HG03139 (cell line): ENCODE results near the gene PGAM2.
A peak's percentile ranks its signal among the peaks of the same experiment; 100 is the strongest.

Experiments used
- ATAC-seq: cut with Tn5 transposase; IDR thresholded peaks from one replicate; pipeline ENCODE4 v1.9.1; 2021; ENCODE audit not compliant: unreplicated experiment

The PGAM2 gene

DNA sequence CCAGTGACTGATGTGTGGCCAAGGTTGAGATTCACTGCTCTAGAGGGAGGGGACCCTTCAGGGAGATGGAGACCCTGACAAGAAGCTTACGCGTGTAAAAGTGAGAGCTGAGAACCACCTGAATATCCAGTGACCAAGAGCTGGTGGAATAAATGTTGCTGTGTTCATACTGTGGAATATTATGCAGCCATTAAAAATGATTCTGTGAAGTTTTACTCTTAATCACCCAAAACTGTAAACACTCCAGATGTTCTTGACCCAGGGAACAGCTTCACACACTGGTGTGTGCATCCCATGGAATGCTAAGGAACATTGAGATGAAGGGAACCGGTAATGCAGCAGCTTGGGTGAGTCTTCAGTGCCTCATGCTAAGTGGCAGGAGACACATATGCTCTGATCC lies 21.3 kb upstream of the PGAM2 start:
- no peak for ATAC-seq

DNA sequence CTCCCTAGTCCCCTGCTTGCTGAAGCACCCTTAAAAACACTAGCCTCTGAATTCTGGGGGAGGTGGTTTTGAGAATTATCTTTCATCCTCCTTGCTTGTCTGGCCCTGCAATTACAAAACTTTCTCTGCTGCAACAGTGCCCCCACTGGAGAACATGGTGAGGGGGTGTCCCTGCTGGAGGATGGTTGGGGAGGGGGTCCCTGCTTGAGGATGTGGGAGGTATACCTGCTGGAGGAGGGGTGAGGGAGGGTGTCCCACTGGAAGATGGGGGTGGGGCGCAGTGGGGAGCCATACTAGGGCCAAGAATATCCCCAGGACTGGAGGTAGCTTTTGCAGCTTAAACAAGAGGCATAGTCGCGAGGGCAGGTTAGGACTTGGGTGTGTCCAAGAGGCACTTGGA lies 20.2 kb upstream of the PGAM2 start:
- no peak for ATAC-seq

DNA sequence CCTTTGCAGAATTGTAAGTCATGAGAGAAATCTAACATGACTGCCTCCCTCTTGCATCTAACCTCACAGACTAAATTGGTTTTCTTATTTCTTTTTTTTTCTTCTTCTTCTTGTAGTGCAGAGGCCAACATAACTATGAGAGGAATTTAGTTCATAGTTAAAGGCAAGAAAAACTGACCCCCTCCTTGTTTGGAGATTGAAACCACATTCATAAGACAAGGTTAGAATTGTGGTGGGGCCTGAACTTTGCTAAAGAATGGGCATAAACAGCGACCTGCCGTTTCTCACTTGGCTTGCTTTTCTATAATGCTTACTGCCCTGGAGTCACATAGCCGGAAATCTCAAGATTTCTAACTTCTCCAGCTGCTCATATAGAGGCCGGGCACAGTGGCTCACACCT lies 19.3 kb upstream of the PGAM2 start:
- no peak for ATAC-seq

DNA sequence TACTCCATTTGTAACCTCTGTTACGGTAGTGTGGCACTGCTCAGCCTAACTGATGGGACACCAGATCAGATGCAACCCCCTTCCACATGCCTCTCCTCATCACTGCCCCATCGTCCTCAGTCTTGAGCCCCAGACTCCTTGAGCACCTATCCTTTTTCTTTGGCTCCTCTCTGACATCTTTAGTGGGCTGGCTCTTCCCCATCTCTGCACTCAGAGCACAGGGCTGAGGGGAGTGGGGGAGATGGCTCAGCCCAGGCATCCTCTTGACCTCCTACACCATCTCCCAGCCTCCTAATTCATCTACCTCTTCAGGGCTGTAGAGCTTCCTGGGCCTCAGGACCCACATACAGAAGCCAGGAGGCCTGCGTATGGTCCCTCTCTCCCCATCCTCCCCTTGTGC lies 18.4 kb upstream of the PGAM2 start:
- ATAC-seq = no peak

DNA sequence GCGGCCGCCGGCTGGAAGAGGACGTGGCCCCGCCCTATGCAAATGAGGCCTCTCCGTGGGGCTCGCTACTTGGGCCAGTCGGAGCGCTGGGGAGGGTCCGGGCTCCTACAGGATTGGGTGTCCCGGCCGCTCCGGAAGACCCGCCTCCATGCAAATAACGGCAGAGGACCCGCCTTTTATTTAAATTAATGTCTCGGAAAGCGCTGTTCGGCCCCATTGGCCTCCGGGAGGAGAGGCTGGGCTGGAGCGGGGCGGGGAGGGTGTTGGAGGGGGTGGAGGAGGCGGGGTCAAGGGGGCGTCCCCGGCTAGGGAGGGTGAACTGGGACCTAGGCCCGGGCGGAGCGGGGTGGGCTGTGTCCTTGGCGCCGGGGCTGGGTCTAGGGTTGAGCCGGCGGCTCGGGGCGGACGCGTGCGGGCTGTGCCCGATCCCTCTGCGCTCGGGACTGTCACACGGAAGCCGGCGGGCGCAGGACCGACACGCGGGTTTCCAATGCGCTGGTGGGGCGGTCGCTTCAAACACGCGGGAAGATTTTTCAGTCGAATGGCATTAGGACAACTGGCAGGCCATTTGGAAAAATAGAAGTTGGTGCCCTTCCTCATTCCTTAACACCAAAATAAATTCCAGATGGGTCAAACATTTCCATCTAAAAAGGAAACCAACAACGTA lies 17.3 kb upstream of the PGAM2 start:
- peak; percentile 87 for ATAC-seq

DNA sequence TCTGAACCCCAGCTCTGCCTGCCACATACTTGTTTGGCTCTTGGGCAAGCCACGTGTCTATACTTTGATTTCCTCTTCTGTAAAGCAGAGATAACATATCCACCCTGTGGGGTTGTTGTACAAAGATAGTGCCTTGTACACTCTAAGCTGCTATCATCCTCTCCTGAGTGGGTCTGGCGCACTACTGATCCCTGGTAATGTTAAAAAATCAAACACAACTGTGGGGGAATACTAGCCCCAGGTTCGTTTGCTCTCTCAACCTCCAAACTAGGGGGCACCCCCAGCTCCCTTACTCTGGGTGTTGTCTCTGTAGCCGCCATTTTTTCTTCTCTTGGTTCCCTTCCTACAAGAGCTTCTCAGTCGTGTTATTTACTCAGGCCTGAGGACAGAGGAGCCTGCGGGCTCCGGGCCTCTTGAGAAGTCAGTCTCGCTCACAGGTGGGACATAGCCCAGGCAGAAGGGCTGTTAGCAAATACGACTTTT lies 15.9 kb upstream of the PGAM2 start:
- ATAC-seq = no peak

DNA sequence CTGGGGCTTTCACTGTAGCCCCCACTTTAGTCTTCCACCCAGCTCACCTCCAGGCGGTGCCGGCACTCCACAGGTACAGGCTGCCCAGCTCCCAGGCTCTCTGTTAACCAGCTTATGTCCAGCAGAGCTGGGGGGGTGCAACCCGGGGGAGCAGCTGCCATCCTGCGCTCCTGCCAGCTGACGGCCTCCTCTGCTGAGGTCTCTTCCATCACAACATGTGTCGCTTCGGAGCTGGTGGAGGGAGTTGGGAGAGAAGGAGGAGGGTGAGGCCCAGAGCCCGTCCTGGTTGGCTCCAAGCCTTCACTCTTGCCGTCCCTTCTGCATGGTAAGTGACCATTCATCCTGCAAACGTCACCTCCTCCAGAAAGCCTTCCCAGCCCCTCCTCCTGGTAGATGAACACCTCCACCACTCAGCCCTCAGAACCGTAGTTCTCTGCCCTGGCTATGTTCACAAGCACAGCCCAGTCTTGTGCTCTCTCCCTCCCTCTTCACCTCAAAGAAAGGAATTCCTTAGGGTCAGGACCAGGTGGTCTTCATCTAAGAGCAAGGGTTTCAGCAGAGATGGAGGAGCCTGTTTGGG lies 15.4 kb upstream of the PGAM2 start:
- ATAC-seq = no peak

DNA sequence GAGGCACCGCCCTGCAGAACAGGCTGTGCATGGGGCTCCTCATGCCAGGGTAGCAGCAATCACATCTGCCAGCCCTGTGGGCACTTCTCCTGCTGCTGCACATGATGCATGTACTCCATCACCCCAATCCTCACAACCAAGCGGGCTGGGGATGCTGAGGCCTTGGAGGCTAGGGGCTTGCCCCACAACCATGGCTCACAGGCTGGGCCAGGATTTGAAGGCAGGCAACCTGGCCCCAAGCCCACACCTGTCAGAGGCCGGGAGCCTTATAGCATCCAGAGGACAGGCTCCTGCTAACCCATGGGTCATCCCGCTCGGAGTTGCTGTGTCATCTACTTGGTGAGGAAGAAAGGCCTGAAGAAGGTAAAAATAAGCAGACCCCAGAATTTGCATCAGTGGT lies 14.8 kb upstream of the PGAM2 start:
- no peak for ATAC-seq

DNA sequence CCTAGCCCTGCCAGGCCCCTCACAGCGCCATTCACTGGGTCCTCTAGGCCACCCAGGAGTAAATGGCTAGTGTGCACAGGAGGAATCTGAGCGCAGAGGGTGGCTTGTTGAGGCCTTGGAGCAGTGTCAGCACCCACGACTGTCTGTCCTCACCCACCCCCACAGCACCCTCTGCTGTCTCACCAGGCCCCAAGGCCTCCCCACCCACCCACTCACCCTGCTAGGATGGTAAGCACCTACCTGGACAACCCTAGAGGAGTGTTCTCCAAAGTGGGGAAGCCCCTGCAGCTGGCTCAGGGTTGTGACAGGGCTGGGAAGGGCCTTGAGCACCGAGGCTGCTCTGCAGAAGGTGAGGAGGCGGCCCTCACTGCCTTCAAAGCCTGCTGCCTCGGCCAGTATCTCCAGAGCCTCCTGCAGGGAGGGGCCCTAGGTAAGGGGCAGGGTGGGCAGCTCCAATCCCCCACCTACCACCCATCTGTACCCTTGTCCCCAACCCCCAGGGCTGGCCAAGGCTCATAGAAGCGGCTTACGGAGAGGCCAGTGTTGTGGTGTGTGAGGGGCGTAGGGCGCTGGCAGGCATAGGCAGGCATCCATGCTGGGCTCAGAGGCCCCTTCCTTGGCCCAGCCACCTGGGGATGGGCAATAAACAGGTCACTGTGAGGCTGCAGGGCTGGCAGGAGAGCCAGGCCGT lies 14.1 kb upstream of the PGAM2 start:
- no peak for ATAC-seq

DNA sequence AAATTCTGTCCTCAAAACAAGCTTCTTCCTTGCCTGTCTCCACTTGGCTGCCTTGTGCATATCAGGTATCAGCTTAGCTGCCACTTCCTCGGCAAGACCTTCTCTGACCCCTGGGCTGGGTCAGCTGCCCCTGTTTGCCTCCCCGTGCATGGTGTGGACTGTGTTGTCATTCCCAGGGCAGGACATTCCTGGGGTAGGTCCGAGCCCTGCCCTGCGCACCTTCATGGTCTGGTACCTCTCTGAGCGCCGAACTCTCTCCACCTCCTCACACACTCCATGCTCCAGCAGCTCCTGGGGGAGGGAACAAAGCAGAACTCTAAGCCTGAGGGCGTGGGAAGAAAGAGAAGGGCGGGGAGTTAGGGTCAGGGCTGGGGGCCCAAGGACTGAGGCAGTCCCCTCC lies 13.2 kb upstream of the PGAM2 start:
- ATAC-seq = no peak

DNA sequence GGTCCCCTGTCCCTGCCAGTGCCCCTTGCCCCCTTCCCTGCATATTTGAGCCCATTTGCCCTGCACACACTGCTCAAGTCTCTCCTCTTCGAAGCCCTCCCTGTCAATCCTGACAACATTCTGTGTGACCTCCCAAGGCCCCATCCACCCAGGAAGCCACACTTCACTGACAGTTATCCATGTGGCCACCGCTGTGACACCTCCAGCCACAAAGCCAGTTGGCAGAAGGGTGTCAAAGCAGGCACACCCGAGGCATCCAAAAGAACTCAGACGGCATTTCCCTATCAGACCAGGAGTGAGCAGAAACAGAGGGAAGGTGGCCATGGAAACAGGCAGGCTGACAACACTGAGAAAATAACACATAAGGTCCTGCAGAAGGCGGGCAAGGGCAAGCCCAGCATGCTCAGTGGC lies 12.3 kb upstream of the PGAM2 start:
- ATAC-seq = no peak

DNA sequence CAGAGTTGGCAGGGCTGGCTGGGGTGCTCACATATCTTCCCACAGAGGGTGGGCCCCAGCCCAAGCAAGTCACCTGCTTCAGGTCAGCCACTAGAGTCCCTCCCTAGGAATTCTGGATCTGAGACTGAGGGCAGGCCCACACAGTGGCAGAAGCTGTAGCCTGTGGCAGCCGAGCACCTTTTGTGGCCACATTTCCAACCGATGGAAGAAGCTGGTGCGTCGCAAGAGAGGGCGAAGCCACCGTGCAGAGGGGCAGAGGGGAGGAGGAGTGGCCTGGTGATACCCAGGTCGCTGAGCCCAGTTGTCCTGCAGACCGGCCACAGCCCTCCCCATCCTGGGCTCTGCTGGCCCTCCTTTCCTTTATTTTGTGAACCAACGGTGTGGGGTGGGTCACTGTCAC lies 11.7 kb upstream of the PGAM2 start:
- ATAC-seq = no peak

DNA sequence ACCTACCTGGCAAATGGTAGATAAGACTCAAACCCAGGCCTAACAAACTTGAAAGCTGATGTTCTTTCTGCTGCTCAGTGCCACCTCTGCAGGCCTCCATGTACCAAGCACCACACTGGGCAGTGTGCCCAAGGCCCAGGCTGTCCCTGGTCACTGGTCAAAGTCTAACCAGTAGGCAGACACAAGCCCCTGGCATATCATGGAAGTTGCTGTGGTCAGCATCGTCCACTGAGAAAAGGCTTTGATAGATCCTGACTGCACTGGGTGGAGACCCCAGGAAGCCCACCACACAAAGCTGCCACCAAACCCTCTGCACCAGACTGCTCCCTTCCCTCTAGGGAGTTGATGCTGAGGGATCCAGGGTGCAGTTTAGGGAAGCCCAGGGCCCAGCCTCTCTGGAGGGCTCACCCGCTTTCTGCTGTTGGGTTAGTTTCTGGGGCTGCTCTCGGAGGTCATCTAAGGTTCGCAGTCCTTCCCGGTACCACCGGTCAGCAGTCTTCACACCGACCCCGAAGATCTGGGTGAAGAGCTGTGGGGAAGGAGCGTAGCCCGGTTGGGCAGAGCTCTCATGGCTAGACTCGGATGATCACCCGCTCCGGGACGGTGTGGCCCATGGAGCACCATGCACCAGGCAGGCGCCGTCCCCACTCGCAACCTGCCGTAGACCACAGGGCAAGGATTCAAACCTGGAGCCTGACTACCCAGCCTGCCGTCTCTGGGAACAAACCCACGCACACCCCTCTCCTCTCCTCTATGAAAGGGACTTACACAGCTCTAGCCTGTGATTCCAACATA lies 10.9 kb upstream of the PGAM2 start:
- ATAC-seq = no peak

DNA sequence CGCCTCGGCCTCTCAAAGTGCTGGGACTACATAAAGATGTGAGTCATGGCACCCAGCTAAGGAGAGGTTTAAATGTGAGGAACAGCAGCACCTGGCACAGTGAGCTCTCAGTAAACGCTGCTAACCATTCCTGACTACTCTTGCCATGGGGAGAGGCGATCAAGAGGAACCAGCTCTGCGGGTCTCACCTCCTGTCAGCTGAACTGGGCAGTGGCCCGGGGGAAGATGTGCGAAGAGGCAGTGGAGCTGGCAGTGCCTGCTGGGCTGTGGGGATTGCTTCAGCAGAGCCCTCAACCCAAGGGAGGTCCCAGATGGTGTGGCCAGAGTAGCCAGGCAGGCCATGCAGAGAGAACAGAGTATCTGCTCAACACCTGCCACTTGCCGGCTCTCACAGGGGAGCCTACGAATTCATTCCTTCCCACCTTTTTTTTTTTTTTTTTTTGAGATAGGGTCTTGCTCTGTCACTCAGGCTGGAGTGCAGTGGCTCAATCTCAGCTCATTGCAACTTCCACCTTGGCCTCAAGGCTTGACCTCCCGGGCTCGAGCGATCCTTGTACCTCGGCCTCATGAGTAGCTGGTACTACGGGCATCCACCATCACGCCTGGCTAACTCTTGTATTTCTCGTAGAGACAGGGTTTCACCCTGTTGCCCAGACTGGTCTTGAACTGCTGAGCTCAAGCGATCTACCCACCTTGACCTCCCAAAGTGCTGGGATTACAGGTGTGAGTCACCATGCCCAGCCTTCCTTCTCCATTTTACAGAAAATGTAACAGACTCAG lies 10.1 kb upstream of the PGAM2 start:
- no peak for ATAC-seq

DNA sequence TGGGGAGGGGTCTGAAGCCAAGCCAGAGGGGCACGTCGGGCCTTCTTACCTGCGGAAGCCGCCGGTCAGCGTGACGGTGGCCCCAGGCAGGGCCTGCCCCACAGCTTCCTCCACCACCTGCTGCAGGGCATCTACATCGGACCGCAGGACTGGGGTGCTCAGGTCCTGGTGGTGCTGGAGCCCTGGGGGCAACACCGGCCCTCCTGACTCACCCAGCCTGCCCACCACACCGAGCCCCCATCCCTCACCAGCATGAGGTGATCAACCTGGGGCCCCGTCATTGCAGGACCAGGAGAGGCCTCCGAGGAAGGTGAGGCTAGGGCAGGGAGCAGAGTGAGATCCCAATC lies 9.0 kb upstream of the PGAM2 start:
- no peak for ATAC-seq

DNA sequence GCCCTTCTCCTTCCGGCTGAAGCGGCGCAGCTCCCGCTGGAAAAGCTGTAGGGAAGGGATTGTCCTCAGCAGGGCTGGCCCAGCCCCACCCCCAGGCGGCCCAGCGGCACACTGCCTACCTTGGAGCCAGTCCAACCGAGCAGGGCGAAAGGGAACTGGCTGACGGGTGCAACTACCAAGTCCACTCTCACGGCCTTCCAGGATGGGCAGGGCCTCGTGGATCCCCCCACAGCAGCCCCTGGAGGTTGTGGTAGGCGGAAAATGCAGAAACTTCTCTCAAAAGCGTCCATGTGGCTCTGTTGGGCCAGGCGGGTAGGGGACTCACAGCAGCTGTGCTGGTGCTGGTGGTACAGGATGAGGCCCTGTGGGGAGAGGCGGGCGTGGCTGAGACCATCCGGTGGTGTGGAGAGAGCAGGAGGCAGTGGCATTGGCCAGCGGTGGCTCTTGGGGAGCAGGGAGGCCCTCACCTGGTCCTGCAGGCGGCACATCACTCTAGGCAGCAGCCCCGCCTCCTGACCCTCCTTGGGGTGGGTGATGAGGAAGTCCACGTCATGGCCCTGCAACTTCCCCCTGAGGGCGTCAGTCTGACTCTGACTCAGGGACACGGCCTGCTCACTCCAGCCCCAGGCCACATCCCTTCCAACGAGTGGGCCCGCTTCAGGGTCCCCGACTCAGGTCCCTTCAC lies 8.4 kb upstream of the PGAM2 start:
- ATAC-seq = peak; percentile 54

DNA sequence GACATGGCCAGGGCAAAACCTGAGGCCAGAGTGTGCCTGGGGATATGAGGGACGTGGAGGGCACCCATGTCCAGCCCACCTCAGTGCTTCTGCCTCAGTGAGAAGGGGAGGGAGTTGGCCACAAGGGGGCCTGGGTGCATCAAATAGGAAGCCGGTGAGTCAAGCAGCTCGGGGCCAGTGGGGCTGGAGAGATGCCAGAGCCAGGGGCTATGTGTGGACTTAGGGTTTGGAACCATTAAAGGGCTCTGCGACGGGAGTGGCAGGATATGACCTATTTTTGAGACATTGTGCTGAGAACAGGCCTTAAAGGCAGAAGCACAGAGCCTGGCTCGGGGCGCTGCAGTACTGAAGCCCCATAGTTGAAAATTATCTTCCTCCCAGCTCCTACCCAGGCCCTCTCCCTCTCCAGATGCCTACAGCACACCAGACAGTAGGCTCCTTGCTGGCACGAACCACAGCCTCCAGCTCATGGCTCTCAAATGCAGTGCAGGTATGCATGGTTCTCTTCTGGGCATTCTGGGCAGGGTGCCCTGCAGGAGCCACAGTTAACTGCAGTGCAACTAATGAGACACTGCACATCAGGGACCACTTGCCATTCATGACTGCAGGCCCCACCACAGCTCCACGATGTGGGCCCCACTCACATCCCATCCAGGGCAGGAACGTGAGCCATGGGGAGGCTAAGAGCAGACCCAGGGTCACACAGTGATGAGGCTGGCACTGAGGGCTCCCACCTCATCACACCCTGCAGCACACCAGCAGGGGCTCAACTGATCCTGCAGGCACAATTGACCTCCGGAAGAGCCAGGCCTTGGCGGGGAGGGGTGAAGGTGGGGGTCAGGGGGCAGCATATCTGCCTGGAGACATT lies 7.2 kb upstream of the PGAM2 start:
- no peak for ATAC-seq

DNA sequence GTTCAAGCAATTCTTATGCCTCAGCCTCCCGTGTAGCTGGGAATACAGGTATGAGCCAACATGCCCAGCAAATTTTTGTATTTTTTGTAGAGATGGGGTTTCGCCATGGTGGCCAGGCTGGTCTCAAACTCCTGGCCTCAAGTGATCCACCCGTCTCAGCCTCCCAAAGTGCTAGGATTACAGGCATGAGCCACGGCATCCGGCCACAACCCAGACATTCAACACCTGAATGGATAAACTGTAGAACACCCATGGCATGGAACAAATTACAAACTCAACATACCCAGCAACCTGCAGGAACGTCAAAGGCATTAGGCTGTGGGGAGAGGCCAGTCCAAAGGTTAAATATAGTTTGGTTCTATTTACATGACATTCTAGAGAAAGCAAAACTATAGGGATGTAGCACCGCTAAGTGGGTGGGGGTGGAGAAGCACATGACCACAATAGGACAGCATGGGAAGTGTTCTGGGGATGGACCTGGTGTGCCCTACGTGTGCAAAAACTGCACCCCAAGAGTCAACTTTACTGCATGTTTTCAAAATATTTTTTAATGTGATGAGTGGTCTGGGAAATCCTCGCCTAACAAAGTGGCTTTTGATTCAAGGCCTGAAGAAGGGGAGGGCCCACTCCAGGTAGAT lies 6.5 kb upstream of the PGAM2 start:
- ATAC-seq = no peak

DNA sequence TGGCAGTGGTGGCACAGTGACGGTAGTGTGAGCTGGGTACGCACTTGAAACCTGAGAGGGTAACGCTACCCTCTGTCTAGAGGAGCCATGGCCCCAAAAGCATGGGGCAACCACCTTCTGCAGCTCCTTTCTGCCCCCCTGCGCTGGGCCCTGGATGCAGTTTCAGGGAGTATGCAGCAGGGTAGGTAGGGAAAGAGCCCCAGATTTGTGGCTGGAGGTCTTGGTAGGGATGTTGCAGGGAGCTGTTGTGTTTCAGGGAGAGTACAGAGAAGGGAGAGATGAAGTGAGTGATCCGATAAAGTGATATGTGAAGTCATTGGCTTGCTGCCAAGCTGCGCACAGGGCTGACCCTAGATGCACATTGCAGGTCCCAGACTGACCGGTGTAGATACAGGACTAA lies 2.7 kb upstream of the PGAM2 start:
- ATAC-seq = no peak
